GM18870 (cell line): ENCODE data around the gene PRSS2.

ENCODE experiments used
- ATAC-seq: cut with Tn5 transposase; IDR thresholded peaks from one replicate; pipeline ENCODE4 v1.9.1; 2021; ENCODE audit warnings: moderate library complexity; ENCODE audit not compliant: unreplicated experiment

Gene PRSS2

GRCh38 chr7:142800088-142800487 lies 29.3 kb downstream of the PRSS2 start:
- no peak for ATAC-seq

GRCh38 chr7:142800699-142801260 lies 30.0 kb downstream of the PRSS2 start:
- no peak for ATAC-seq

GRCh38 chr7:142801601-142802295 lies 31.0 kb downstream of the PRSS2 start:
- no peak for ATAC-seq

GRCh38 chr7:142802301-142802700 lies 31.5 kb downstream of the PRSS2 start:
- no peak for ATAC-seq

- no peak for ATAC-seq
Observed at GRCh38 chr7:142803901-142804300, 33.1 kb downstream of the PRSS2 start.

- ATAC-seq, result no peak
Observed at GRCh38 chr7:142804728-142805207, 34.0 kb downstream of the PRSS2 start.

- ATAC-seq, result no peak
Observed at GRCh38 chr7:142805350-142806021, 34.7 kb downstream of the PRSS2 start.

- no peak for ATAC-seq
Observed at GRCh38 chr7:142806022-142806356, 35.2 kb downstream of the PRSS2 start.

- ATAC-seq, result no peak
Observed at GRCh38 chr7:142806957-142807356, 36.2 kb downstream of the PRSS2 start.

- ATAC-seq, result peak; percentile 25
Observed at GRCh38 chr7:142807855-142808460, 37.2 kb downstream of the PRSS2 start.

- ATAC-seq, result peak; percentile 22
Observed at GRCh38 chr7:142808461-142808801, 37.7 kb downstream of the PRSS2 start.

GRCh38 chr7:142808802-142809583 lies 38.2 kb downstream of the PRSS2 start:
- ATAC-seq, result peak; percentile 91

GRCh38 chr7:142809671-142810070 lies 38.9 kb downstream of the PRSS2 start:
- no peak for ATAC-seq

- no peak for ATAC-seq
Observed at GRCh38 chr7:142811154-142811737, 40.5 kb downstream of the PRSS2 start.

GRCh38 chr7:142812437-142813215 lies 41.9 kb downstream of the PRSS2 start:
- no peak for ATAC-seq

GRCh38 chr7:142813226-142813625 lies 42.5 kb downstream of the PRSS2 start:
- no peak for ATAC-seq

- ATAC-seq, result no peak
Observed at GRCh38 chr7:142813699-142814098, 42.9 kb downstream of the PRSS2 start.

- no peak for ATAC-seq
Observed at GRCh38 chr7:142814451-142814850, 43.7 kb downstream of the PRSS2 start.

GRCh38 chr7:142815134-142815533 lies 44.4 kb downstream of the PRSS2 start:
- ATAC-seq, result no peak

- no peak for ATAC-seq
Observed at GRCh38 chr7:142817506-142817905, 46.7 kb downstream of the PRSS2 start.
